ENCODE data around the gene MRPS10.
"Not testable (repeated sequence)": the region's sequence is repeated elsewhere in the genome, so short reads cannot be mapped to it uniquely, and the experiment has no call there.

Gene MRPS10

GRCh38 chr6:42176981-42177380 lies 40.7 kb downstream of the MRPS10 start:
- DNase-seq (ENCODE audit: low spot score) = no peak

DNA sequence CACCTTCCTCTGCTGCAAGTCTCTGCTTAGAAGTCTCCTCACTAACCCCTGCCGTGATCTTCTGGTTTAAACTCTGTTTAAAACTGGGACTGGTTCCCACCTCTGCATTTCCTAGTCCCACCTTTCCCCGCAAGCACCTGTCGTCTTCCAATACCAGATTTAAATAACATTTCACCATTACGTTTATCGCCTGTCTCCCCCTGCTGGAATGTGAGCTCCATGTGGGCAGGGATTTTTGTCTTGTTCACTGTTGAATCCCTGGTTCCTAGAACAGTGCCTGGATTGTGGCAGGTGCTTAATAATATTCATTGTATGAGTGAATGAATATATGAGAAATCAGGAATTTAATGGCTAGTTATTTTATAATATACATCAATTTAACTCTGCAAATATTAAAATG lies 41.8 kb downstream of the MRPS10 start:
- no peak for DNase-seq (ENCODE audit: low spot score)

DNA sequence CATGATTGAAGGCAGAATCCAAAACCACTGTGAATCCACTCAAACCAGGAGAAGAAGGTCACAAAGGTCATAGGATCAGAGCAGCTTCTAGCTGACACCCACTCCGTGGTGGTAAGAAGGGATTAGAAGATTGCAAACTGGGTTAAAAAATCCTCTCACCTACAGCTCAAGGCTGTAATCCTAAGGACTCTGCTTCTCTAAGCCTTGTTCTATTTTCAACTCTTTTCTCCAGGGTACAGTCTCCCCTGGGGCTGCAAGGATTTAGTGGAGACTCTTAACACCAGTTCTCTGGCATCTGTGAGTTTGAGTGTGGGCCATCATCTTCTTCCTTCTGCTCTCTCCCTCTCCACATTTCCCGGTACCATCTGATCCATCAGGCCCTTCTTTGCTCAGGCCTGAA lies 44.6 kb downstream of the MRPS10 start, which contains the start of gene GUCA1A:
TSS of gene GUCA1A (plus strand) at position 264 of the 400 bp plus-strand sequence. CDS start 250 bp downstream, outside the sequence.
- DNase-seq (ENCODE audit: low spot score) = no peak

DNA sequence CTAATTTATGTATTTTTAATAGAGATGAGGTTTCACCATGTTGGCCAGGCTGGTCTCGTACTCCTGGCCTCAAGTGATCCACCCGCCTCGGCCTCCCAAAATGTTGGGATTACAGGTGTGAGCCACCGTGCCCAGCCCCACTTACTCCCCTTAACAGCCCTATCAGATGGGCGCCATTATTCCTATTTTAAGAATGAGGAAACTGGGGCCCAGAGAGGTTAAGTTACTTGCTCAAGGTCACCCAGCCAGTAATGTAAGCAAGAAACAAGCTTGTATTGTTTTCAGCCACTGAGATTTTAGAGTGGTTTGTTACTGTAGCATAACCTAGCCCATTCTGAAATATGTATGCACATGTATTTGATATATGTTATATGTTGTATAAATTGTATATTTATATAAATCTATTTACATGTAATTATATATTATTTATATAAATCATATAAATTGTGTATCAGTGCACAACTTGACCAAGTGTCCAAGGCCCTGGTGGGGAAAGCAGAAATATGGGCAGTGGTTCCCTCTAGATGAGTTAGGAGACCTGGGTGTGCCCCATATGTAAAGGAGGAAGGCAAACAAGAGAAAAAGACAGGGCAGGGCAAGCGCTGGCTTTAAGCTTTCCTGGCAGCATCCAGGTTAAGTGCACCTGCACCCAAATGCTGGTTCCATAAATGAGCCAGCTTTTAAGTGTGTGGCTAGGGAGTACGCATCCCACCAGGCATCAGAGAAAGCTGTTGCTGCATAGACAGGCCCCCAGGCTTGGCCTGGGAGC lies 45.7 kb downstream of the MRPS10 start:
- DNase-seq (ENCODE audit: low spot score) = no peak

GRCh38 chr6:42169780-42170179 lies 47.9 kb downstream of the MRPS10 start:
- DNase-seq (ENCODE audit: low spot score) = not testable (repeated sequence)

GRCh38 chr6:42168650-42169049 lies 49.0 kb downstream of the MRPS10 start:
- no peak for DNase-seq (ENCODE audit: low spot score)

GRCh38 chr6:42166444-42167141 lies 51.1 kb downstream of the MRPS10 start:
- DNase-seq (ENCODE audit: low spot score) = peak; percentile 91

GRCh38 chr6:42165016-42165415 lies 52.6 kb downstream of the MRPS10 start:
- DNase-seq (ENCODE audit: low spot score) = peak; percentile 43

- no peak for DNase-seq (ENCODE audit: low spot score)
Observed at GRCh38 chr6:42163981-42164380, 53.7 kb downstream of the MRPS10 start.

DNA sequence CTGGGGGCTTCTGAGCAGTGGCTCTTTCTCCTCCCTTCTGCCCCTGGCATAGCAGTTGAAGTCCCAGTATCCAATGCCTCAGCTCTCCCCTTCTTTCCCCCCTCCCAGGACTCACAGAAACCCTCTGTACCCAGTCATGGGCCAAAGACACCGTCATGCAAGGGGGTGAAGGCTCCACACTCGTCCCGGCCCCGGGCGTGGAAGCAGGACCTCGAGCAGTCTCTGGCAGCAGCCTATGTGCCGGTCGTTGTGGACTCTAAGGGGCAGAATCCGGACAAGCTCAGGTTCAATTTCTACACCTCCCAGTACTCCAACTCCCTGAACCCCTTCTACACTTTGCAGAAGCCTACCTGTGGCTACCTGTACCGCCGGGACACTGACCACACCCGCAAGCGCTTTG lies 54.8 kb downstream of the MRPS10 start:
- DNase-seq (ENCODE audit: low spot score) = no peak

- no peak for DNase-seq (ENCODE audit: low spot score)
Observed at GRCh38 chr6:42162384-42162783, 55.3 kb downstream of the MRPS10 start.

- DNase-seq (ENCODE audit: low spot score) = no peak
Observed at GRCh38 chr6:42159431-42160024, 58.1 kb downstream of the MRPS10 start.

DNA sequence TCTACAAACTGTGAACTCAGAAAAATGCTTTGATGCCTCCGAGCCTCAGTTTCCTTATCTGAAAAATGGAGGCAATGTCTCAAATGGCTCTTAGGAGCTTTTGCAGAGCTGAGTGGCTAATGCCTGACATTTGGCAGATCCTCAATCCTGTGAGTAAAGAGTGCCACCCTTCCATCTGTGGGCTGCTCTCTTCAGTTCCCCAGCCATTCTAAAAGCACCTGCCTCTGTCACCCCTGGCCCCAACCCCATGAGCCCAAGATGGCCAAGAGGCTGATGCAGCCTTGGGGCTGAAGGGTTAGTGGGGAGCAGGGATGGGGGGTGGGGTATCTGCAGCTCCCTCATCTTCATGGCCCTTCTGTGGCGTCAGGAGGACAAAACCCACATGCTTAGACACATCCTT lies 59.0 kb downstream of the MRPS10 start:
- no peak for DNase-seq (ENCODE audit: low spot score)

DNA sequence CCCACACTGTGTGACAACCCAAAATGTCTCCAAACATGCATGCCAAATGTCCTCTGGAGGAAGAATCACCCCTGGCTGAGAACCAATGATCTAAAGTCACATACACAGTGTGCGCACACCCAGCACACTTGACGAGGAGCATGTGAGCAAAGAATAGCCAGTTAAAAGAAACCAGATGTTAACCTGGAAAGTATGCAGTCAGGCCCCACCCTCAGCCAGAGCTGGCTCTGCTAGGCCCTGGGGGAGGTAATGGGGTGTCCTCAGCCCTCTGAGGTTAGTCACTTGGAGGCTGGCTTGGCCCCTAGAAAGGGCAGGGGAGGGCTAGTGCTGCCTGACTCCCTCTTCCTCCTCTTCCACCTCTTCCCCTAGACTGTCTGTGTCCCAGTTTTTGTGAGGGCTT lies 59.6 kb downstream of the MRPS10 start:
- DNase-seq (ENCODE audit: low spot score) = peak; percentile 80

Measured in AG20443 (cell line).